ENCODE data around the gene SPACA9. TPM values are rescaled to one million over a fixed set of nuclear protein-coding genes. Genes with fewer than 3 reads are reported as not detected.

SPACA9 gene
- total and polyA plus RNA-seq, 10 of the 15 experiments (the other 5 are each of a cell fraction or from before 2014, with no cell fraction given), result 0.68 to 2.9 (median 1.0) TPM

GRCh38 chr9:132888151-132888550 lies 9.5 kb downstream of the SPACA9 start:
- H3K27ac ChIP-seq (ENCODE audit: control insufficient read depth, insufficient read depth), result no peak overlapping the region
- TF ChIP-seq ZSCAN29 (IDR thresholded peaks at IDR 0.05) (no peak), RELB (IDR thresholded peaks at IDR 0.05; ENCODE audit: low read depth) (no peak), TCF3 (IDR thresholded peaks at IDR 0.05; ENCODE audit: borderline replicate concordance, insufficient read depth, low read depth, low read length) (no peak), BHLHE40 (IDR thresholded peaks at IDR 0.05; ENCODE audit: borderline replicate concordance in 1 of 2, low read depth in 2 of 2, low read length in 1 of 2) (peak in 1 of 2 experiments; percentile 20; a peak in 1 of 4 replicates)
- intact Hi-C loops (cut with micrococcal nuclease; ENCODE audit: unreplicated experiment) (no loop called here), in situ Hi-C loops (cut with MboI) (no loop called here)
- no peak for DNase-seq (ENCODE audit: low read depth, low spot score)
- no peaks in the 10 kb centered on the region for H3K79me2 ChIP-seq (ENCODE audit: control insufficient read depth, insufficient read depth, low read length)
- WGBS (ENCODE audit: insufficient coverage, insufficient replicate concordance, low lambda C conversion rate, missing lambda C conversion rate), result 33% methylated on average over 18 of the region's 18 CpGs
- ChIA-PET SMC1A (ENCODE audit: uncharacterized antibody, unreplicated experiment) (no interaction called here), POLR2A (no interaction called here), RAD21 (ENCODE audit: unreplicated experiment) (interaction anchor here (0.6 kb wide), 1 partner anchor 52 kb away, joined by 3 read pairs; no protein-coding TSS in a partner anchor), CTCF (interaction anchor here (2.3 kb wide), 1 partner anchor 14 kb away, joined by 8 read pairs; no protein-coding TSS in a partner anchor)
- no peaks in the 10 kb centered on the region for H4K20me1 ChIP-seq (ENCODE audit: control insufficient read depth, insufficient read depth)
- no peak for FAIRE-seq
- peaks cover 2% of the 10 kb centered on the region in 2 experiments; a peak in 1 of 4 replicates for H3K27me3 ChIP-seq (replicated peaks in 1 of 2; ENCODE audit: control insufficient read depth in 2 of 2, insufficient read depth in 2 of 2, low read length in 1 of 2)
- peak; percentile 26; the same call in 2 of the 3 replicates for ATAC-seq
- H3K4me3 ChIP-seq, result no peak overlapping the region
- H3K4me1 ChIP-seq (ENCODE audit: control insufficient read depth, insufficient read depth, low read length), result no peaks in the 10 kb centered on the region
- H3K9ac ChIP-seq (ENCODE audit: control insufficient read depth, insufficient read depth, low read length), result no peak overlapping the region
- no TSS peak for BruUV-seq (replicated peaks)
- H2AFZ ChIP-seq (ENCODE audit: control insufficient read depth, low read depth, low read length), result no peak overlapping the region
- no peaks in the 10 kb centered on the region for H3K36me3 ChIP-seq (ENCODE audit: control insufficient read depth in 2 of 2, insufficient read depth in 2 of 2, low read length in 1 of 2)
- H3K9me3 ChIP-seq (replicated peaks; ENCODE audit: control insufficient read depth, insufficient read depth, low read length), result no peaks in the 10 kb centered on the region
- no peak overlapping the region for H3K4me2 ChIP-seq (ENCODE audit: control insufficient read depth, insufficient read depth)

- Histone ChIP-seq H3K4me1 (ENCODE audit: control insufficient read depth, insufficient read depth, low read length) (no peaks in the 10 kb centered on the region), H2AFZ (ENCODE audit: control insufficient read depth, low read depth, low read length) (no peak overlapping the region), H3K9ac (ENCODE audit: control insufficient read depth, insufficient read depth, low read length) (no peak overlapping the region), H3K36me3 (ENCODE audit: control insufficient read depth in 2 of 2, insufficient read depth in 2 of 2, low read length in 1 of 2) (peaks cover 2 to 9% of the 10 kb centered on the region in 2 experiments), H3K27me3 (replicated peaks in 1 of 2; ENCODE audit: control insufficient read depth in 2 of 2, insufficient read depth in 2 of 2, low read length in 1 of 2) (peaks cover 2% of the 10 kb centered on the region in 2 experiments; a peak in 1 of 4 replicates), H3K9me3 (replicated peaks; ENCODE audit: control insufficient read depth, insufficient read depth, low read length) (no peaks in the 10 kb centered on the region), H3K79me2 (ENCODE audit: control insufficient read depth, insufficient read depth, low read length) (no peaks in the 10 kb centered on the region), H3K27ac (ENCODE audit: control insufficient read depth, insufficient read depth) (no peak overlapping the region), H3K4me3 (no peak overlapping the region), H3K4me2 (ENCODE audit: control insufficient read depth, insufficient read depth) (no peak overlapping the region), H4K20me1 (ENCODE audit: control insufficient read depth, insufficient read depth) (no peaks in the 10 kb centered on the region)
- SMC1A ChIA-PET (ENCODE audit: uncharacterized antibody, unreplicated experiment), result no interaction called here
- ATAC-seq, result no peak
- 86% methylated on average over 9 of the region's 9 CpGs for WGBS (ENCODE audit: insufficient coverage, insufficient replicate concordance, low lambda C conversion rate, missing lambda C conversion rate)
- RAD21 ChIA-PET (ENCODE audit: unreplicated experiment), result no interaction called here
- no TSS peak for BruUV-seq (replicated peaks)
- CTCF ChIA-PET, result interaction anchor here (1.0 kb wide), 1 partner anchor 9 kb away, joined by 6 read pairs; no protein-coding TSS in a partner anchor
- no peak for FAIRE-seq
- intact Hi-C loops (cut with micrococcal nuclease; ENCODE audit: unreplicated experiment), result no loop called here
- in situ Hi-C loops (cut with MboI), result no loop called here
- POLR2A ChIA-PET, result no interaction called here
- DNase-seq (ENCODE audit: low read depth, low spot score), result no peak
- TF ChIP-seq LARP7 (IDR thresholded peaks at IDR 0.05) (no peak), CREB1 (IDR thresholded peaks at IDR 0.05; ENCODE audit: low read depth) (no peak), HDAC6 (IDR thresholded peaks at IDR 0.05; ENCODE audit: unreplicated experiment) (no peak), WRNIP1 (IDR thresholded peaks at IDR 0.05; ENCODE audit: borderline replicate concordance, low read depth, low read length) (no peak), EED (IDR thresholded peaks at IDR 0.05; ENCODE audit: low read depth) (no peak), USF1 (IDR thresholded peaks at IDR 0.05; ENCODE audit: borderline replicate concordance, extremely low read length, insufficient read depth, low read depth, low read length) (no peak), PAX8 (IDR thresholded peaks at IDR 0.05) (no peak), USF2 (IDR thresholded peaks at IDR 0.05; ENCODE audit: borderline replicate concordance, low read depth, low read length) (no peak), MTA3 (IDR thresholded peaks at IDR 0.05; ENCODE audit: borderline replicate concordance, low read length) (no peak), TARDBP (IDR thresholded peaks at IDR 0.05; ENCODE audit: borderline replicate concordance) (no peak)
These were observed 13.7 kb downstream of the SPACA9 start for GRCh38 chr9:132892400-132892799.

All from GM12878 (cell line).